OCI-LY1 (cell line): Measurements from ENCODE around the gene ARHGEF28.

Source experiments
- H2AFZ ChIP-seq: fragments of 200-600 bp; sonication (generic), shearing (Covaris generic); 2 replicates; pipeline ENCODE4 v1.6.0; 2014; ENCODE audit warnings: antibody characterized with exemption, mild to moderate bottlenecking, low read length
- H3F3A ChIP-seq: fragments of 200-600 bp; sonication (generic), shearing (Covaris generic); 2 replicates; pipeline ENCODE4 v1.6.0; 2014; ENCODE audit warnings: mild to moderate bottlenecking, antibody characterized with exemption, low read length, moderate library complexity; ENCODE audit not compliant: insufficient read depth
- H3K27ac ChIP-seq: fragments of 200-600 bp; sonication (generic); 2 replicates; pipeline ENCODE4 v1.5.1; 2014; ENCODE audit warnings: low read length, mixed run types, mild to moderate bottlenecking, low read depth; ENCODE audit not compliant: poor library complexity, severe bottlenecking
- H3K27me3 ChIP-seq: fragments of 200-600 bp; sonication (generic); 2 replicates; pipeline ENCODE4 v1.6.0; 2014; ENCODE audit warnings: antibody characterized with exemption, mild to moderate bottlenecking, low read length, moderate library complexity; ENCODE audit not compliant: insufficient read depth
- H3K36me3 ChIP-seq: fragments of 200-600 bp; sonication (generic); 2 replicates; pipeline ENCODE4 v1.6.1; 2014; ENCODE audit warnings: mild to moderate bottlenecking, antibody characterized with exemption, low read length, moderate library complexity, mixed read lengths; ENCODE audit not compliant: insufficient read depth
- H3K4me1 ChIP-seq: fragments of 200-600 bp; sonication (generic); 2 replicates; pipeline ENCODE4 v1.5.1; 2014; ENCODE audit warnings: mild to moderate bottlenecking, low read length, moderate library complexity; ENCODE audit not compliant: insufficient read depth, severe bottlenecking
- H3K4me2 ChIP-seq: fragments of 200-600 bp; sonication (generic), shearing (Covaris generic); 2 replicates; pipeline ENCODE4 v1.6.1; 2014; ENCODE audit warnings: low read length
- H3K4me3 ChIP-seq: fragments of 200-600 bp; sonication (generic); 2 replicates; pipeline ENCODE4 v1.5.1; 2014; ENCODE audit warnings: low read length, low read depth, mild to moderate bottlenecking, mixed read lengths; ENCODE audit not compliant: poor library complexity, severe bottlenecking
- H3K79me2 ChIP-seq: fragments of 200-600 bp; shearing (Covaris generic); 2 replicates; pipeline ENCODE4 v1.6.1; 2016; ENCODE audit warnings: mixed run types, low read length, mixed read lengths; ENCODE audit not compliant: insufficient read depth
- H3K9ac ChIP-seq: fragments of 200-600 bp; sonication (generic), shearing (Covaris generic); 2 replicates; pipeline ENCODE4 v1.6.1; 2014; ENCODE audit warnings: mild to moderate bottlenecking, low read length, mixed read lengths
- H3K9me2 ChIP-seq: fragments of 200-600 bp; sonication (generic), shearing (Covaris generic); 2 replicates; pipeline ENCODE4 v1.6.1; 2014; ENCODE audit warnings: low read depth, mild to moderate bottlenecking, low read length, mixed read lengths
- H3K9me3 ChIP-seq: fragments of 200-600 bp; shearing (Covaris generic); 2 replicates; pipeline ENCODE4 v1.6.1; 2014; ENCODE audit warnings: low read length, mixed read lengths
- H4K20me1 ChIP-seq: fragments of 200-600 bp; sonication (generic), shearing (Covaris generic); 2 replicates; pipeline ENCODE4 v1.6.0; 2016; ENCODE audit warnings: mild to moderate bottlenecking, low read length; ENCODE audit not compliant: insufficient read depth
- EZH2 ChIP-seq: fragments of 200-600 bp; sonication (generic), shearing (Covaris generic); IDR thresholded peaks from 2 replicates; pipeline ENCODE4 v1.8.0; 2017; ENCODE audit warnings: borderline replicate concordance, mixed run types, mild to moderate bottlenecking, antibody characterized with exemption, low read length, moderate library complexity, mixed read lengths
- TF ChIP-seq, protein P1 (sequence below): fragments of 200-600 bp; sonication (generic), shearing (Covaris generic); IDR thresholded peaks from 2 replicates; pipeline ENCODE4 v1.5.1; 2017; ENCODE audit warnings: mild to moderate bottlenecking, antibody characterized with exemption, low read length, moderate library complexity, mixed read lengths

ARHGEF28 gene

DNA sequence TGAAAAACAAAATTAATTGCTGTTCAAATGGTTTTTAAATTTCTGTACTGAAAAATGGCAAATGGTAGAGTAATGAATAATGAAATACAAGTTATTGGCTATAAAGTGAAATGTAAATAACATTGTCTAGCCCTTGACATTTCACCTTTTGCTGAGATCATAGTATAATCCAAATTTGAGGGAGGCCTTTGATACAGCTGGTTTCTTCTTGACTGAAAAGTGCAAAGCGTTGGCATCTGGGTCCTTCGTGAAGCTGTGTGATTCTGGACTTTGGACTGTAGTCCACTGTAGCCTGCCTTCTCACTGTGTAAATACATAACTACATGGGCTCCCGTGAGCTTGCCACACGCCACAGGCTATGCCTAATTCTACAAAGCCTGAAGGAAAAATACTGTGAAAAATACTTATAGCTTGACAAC is 52.3 kb downstream of the ARHGEF28 start:
- no peak overlapping the region for H3K9ac ChIP-seq
- no peaks in the 10 kb centered on the region for H3K36me3 ChIP-seq
- H3K4me2 ChIP-seq: no peak overlapping the region
- no peaks in the 10 kb centered on the region for H3F3A ChIP-seq
- no peak overlapping the region for H3K4me3 ChIP-seq
- H3K9me2 ChIP-seq: no peaks in the 10 kb centered on the region
- H3K4me1 ChIP-seq: no peaks in the 10 kb centered on the region
- H4K20me1 ChIP-seq: no peaks in the 10 kb centered on the region
- H3K27ac ChIP-seq: no peak overlapping the region
- no peaks in the 10 kb centered on the region for H3K27me3 ChIP-seq
- TF ChIP-seq, protein P1, sequence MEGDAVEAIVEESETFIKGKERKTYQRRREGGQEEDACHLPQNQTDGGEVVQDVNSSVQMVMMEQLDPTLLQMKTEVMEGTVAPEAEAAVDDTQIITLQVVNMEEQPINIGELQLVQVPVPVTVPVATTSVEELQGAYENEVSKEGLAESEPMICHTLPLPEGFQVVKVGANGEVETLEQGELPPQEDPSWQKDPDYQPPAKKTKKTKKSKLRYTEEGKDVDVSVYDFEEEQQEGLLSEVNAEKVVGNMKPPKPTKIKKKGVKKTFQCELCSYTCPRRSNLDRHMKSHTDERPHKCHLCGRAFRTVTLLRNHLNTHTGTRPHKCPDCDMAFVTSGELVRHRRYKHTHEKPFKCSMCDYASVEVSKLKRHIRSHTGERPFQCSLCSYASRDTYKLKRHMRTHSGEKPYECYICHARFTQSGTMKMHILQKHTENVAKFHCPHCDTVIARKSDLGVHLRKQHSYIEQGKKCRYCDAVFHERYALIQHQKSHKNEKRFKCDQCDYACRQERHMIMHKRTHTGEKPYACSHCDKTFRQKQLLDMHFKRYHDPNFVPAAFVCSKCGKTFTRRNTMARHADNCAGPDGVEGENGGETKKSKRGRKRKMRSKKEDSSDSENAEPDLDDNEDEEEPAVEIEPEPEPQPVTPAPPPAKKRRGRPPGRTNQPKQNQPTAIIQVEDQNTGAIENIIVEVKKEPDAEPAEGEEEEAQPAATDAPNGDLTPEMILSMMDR: no peak
- no peak for TF ChIP-seq EZH2
- no peak overlapping the region for H2AFZ ChIP-seq
- no peaks in the 10 kb centered on the region for H3K9me3 ChIP-seq
- H3K79me2 ChIP-seq: no peaks in the 10 kb centered on the region

DNA sequence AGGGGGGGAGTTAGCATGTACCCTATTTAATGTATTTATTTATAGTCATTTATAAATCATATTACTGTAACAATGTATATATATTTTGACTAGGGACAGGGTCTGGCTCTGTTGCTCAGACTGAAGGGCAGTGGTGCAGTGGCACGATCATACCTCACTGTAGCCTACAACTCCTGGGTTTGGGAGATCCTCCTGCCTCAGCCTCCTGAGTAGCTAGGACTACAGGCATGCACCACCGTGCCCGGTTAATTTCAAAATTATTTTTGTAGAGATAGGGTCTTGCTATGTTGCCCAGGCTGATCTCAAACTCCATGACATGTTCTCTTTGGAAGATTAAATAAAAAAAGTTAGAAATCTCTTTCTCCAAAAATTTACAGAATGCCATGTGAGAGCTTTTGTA is 52.8 kb downstream of the ARHGEF28 start:
- Histone ChIP-seq H4K20me1 (no peaks in the 10 kb centered on the region), H3K79me2 (no peaks in the 10 kb centered on the region), H3K4me3 (no peak overlapping the region), H3F3A (no peaks in the 10 kb centered on the region), H3K27me3 (no peaks in the 10 kb centered on the region), H3K4me1 (no peaks in the 10 kb centered on the region), H2AFZ (no peak overlapping the region), H3K27ac (no peak overlapping the region), H3K9me2 (no peaks in the 10 kb centered on the region), H3K36me3 (no peaks in the 10 kb centered on the region), H3K9me3 (no peaks in the 10 kb centered on the region), H3K9ac (no peak overlapping the region), H3K4me2 (no peak overlapping the region)
- TF ChIP-seq EZH2: no peak
- TF ChIP-seq, protein P1: no peak

DNA sequence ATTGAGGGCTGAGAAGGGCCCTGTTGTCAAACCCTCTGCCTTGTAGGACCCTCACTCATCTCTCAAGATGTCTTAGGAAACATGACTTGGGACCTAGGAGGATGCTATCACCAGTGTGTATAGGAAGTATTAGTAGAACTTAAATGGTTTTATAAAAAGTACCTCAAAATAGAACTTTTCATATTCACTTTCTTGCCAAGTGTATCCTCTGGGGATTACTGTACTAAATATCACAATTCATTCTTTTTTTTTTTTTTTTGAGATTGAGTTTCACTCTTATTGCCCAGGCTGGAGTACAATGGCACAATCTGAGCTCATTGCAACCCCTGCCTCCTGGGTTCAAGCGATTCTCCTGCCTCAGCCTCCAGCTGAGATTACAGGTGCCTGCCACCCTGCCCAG is 56.2 kb downstream of the ARHGEF28 start:
- Histone ChIP-seq H3K27me3 (no peaks in the 10 kb centered on the region), H3K4me1 (no peaks in the 10 kb centered on the region), H3K4me2 (no peak overlapping the region), H3K9me2 (no peaks in the 10 kb centered on the region), H3K9ac (no peak overlapping the region), H3K27ac (no peak overlapping the region), H3K79me2 (no peaks in the 10 kb centered on the region), H3K36me3 (no peaks in the 10 kb centered on the region), H3K4me3 (no peak overlapping the region), H2AFZ (no peak overlapping the region), H3F3A (no peaks in the 10 kb centered on the region), H4K20me1 (no peaks in the 10 kb centered on the region), H3K9me3 (no peaks in the 10 kb centered on the region)
- TF ChIP-seq EZH2: no peak
- TF ChIP-seq, protein P1: no peak
